GM18502 (cell line): ENCODE results near the gene RHOV.
A peak's percentile ranks its signal among the peaks of the same experiment; 100 is the strongest.

Experiments
- ATAC-seq: cut with Tn5 transposase; IDR thresholded peaks from one replicate; pipeline ENCODE4 v1.9.1; 2021; ENCODE audit warnings: mild to moderate bottlenecking; ENCODE audit not compliant: unreplicated experiment, poor library complexity

RHOV gene

GRCh38 chr15:40850576-40851112, 23.4 kb downstream of the RHOV start:
- ATAC-seq, result no peak

DNA sequence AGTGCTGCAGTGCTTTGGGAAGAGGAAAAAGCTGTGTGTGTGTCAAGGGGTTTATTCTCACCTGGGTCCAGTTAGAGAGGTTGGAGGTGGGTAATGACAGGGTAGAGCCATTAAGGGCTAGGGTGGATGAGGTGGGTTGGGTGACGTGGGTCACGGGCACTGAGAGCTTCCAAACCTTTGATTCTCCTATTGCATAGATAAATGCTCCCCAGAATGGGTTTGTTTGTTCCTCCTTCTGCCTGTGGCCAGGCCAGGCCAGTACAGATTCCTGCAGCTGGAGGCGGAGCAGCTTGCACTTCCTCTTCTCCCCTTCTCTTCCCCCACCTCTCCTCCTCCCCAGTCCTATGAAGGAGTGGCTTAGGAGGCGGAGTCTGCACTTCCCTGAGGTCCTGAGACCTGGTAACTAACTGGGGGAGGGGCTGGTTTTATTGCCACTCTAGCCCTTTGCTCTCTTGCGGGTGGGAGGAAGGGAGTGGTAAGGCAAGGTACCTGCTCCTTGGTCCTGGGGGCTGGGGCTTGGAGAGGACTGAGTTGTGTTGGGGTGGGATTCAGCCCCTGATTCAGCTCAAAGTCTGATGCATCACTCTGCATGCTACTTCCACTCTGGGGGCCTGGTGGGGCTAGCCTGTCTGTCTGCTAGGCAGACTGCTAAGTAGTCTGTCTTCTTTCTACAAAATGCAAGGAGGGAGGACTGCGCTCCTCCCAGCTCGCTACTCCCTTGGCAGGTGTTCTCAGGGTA, 26.6 kb downstream of the RHOV start:
- ATAC-seq, result peak; percentile 77

DNA sequence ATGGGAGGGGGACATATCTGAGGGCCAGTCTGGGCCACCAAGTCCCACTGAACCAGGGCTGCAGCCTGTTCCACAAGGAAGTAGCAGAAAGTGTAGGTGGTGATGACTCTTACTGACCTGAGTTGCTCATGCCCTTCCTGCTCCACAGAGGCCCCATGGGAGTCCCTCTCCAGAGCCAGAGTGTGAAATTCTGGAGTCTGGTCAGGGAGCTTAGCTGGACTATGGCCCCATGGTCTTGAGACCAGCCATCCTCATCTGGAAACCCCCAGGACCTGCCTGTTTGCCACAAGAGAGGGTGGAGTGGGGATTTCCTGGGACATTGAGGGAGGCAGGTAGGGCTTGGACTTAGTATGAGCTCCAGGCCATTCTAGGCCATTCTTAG, 27.2 kb downstream of the RHOV start:
- no peak for ATAC-seq

DNA sequence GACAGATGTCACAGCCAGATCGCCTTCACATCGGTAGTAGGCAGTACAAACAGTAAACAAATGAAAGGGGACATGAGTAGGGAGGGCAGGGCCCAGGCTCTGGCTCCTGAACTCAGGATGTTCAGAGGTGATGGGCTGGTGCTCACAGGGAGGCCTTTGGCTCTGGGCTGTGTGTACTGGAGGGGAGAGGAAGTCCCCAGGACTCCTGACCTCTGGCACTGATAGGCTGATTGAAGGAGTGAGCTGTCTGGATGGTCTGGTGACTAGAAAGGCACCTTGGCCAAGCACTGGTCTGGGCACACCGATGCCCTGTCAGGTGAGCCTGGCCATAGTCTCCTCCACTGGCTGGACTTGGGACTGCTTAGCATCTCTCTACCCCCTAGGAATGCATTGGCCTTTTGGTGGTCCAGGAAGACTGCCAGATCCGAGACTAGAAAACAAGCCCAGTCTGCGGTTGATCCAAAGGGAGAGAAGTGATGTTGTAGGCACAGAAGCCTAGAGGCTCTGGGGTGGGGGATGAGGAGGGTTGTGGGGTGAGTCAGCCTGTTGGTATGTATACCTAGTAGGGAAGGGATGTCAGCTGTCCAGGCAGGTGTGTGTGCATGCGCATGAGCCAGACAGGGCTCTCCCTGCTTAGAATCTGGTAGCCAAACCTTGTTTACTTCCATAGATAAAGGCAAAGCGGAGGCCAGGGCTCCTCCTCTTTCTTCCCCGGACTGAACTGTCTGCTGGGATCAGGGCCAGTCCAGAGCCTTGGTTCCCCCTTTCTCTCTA, 28.3 kb downstream of the RHOV start:
- no peak for ATAC-seq

DNA sequence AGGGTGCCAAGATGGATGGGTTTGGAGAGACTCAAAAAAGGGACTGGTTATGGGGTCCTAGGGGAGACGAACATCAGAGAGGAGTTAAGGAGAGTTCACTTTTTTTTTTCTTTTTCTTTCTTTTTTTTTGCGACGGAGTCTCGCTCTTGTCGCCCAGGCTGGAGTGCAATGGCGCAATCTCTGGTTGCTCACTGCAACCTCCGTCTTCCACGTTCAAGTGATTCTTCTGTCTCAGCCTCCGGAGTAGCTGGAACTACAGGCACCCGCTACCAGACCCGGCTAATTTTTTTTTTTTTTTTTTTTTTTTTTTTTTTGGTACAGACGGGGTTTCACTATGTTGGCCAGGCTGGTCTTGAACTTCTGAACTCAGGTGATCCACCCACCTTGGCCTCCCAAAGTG, 29.0 kb downstream of the RHOV start:
- no peak for ATAC-seq

DNA sequence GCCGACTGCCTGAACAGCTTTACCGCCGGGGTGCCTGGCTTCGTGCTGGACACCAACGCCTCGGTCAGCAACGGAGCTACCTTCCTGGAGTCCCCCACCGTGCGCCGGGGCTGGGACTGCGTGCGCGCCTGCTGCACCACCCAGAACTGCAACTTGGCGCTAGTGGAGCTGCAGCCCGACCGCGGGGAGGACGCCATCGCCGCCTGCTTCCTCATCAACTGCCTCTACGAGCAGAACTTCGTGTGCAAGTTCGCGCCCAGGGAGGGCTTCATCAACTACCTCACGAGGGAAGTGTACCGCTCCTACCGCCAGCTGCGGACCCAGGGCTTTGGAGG, 29.4 kb downstream of the RHOV start:
- no peak for ATAC-seq

DNA sequence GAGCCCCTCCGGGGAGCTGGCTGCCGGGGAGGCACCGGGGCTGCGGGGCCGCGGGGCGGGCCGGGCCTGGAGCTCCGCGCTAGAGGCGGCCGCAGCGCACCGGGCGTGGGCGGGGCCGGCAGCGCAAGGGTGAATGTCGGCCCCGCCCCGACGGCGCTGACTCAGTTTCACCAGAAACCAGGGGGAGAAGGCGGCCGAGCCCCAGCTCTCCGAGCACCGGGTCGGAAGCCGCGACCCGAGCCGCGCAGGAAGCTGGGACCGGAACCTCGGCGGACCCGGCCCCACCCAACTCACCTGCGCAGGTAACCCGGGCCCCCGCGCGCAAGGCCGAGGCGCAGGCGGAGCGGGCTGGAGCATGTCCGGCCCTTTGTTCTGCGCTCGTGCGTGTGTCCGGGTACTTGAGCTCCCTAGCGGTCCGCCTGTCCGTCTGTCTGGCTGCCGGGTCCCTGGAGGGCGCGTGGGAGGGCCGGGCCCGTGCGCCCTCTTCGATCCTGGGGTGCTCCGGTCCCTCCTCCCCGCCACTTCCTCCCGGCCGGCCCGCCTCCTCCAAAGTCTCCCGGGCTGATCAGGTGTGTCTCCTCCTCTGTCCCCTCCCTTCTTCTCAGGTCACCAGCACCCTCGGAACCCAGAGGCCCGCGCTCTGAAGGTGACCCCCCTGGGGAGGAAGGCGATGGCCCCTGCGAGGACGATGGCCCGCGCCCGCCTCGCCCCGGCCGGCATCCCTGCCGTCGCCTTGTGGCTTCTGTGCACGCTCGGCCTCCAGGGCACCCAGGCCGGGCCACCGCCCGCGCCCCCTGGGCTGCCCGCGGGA, 29.9 kb downstream of the RHOV start, which contains the start of gene SPINT1:
Gene SPINT1, plus strand, starts transcription at position 164 of the 811 bp plus-strand sequence. Its CDS starts 507 bp downstream, at position 671.
- no peak for ATAC-seq

GRCh38 chr15:40843261-40843884, 30.7 kb downstream of the RHOV start:
- ATAC-seq, result no peak

- no peak for ATAC-seq
These were observed 32.3 kb downstream of the RHOV start for GRCh38 chr15:40841741-40842140.

DNA sequence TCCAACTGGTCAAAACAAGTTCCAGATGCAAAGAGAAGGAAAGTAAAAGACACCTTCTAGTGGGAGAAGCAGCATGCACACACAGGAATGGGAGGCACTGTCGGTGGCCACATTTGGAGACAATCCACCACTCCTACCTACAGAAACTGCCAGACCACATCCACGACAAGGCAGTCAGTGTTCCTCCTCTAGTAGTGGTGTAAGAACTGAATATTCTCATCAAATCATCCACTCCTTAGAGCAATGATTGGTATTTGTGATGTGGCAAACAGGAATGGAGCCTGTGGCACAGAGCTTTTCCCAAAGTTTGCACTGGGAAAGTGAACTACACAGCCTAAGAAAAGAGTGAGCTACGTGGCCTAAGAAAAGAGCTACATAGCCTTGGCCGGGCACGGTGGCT, 35.3 kb downstream of the RHOV start:
- ATAC-seq, result no peak

GRCh38 chr15:40836020-40836419, 38.0 kb downstream of the RHOV start:
- no peak for ATAC-seq

DNA sequence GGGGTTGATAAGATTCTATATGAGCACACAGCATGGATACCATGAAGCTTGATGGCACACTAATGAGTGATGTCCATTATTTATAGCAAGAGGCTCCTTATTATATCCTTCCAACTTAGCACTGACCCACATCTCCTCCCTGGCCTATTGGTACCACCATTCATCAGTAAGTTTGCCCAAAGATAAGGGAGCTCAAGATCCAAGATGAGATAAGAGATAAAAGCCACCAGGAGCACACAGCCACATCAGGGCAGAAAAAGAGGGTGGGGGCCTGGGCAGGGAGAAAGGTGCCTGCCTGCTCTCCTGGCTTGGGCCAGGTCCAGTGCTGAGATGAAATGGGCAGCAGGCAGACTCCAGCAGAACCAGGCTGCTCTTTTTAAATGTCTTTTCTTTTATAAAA, 41.1 kb downstream of the RHOV start:
- ATAC-seq, result no peak

- no peak for ATAC-seq
These were observed 42.2 kb downstream of the RHOV start for GRCh38 chr15:40831861-40832260.

DNA sequence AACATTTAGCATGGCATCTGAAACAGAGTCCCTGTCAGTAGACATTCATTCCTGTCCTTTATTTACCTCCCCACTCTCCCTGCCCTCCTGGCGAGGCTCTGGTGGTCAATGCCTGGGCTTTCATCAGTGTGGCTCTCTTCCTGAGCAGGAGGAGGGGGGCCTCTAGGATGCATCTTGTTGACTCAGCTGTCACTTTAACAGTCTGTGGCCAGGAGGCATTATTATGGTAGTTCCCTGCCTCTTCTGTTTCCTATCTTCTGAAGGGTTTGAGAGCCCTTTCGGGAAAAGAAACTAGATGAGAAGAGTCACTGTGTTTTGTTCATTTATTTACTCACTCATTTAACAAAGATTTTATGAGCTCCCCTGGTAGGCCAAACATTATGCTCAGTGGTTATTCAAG, 43.1 kb downstream of the RHOV start:
- no peak for ATAC-seq

GRCh38 chr15:40829115-40829514, 44.9 kb downstream of the RHOV start:
- no peak for ATAC-seq

GRCh38 chr15:40828447-40829036, 45.5 kb downstream of the RHOV start, which contains the start of gene PPP1R14D:
Gene PPP1R14D (minus strand): TSS chr15:40828708. CDS start chr15:40828641, 67 bp downstream.
- no peak for ATAC-seq

GRCh38 chr15:40826423-40827075, 47.5 kb downstream of the RHOV start:
- ATAC-seq, result no peak

GRCh38 chr15:40825661-40826422, 48.2 kb downstream of the RHOV start:
- no peak for ATAC-seq
